H9 (cell line): ENCODE results near the gene ZAP70. TPM values are rescaled to one million over a fixed set of nuclear protein-coding genes. Genes with fewer than 3 reads are reported as not detected.

ENCODE experiments used
- DNase-seq: peaks from one replicate; pipeline ENCODE4 v3.0.0-alpha.2; 2017
- H2AFZ ChIP-seq: one replicate; pipeline ENCODE4 v1.6.1; 2013; ENCODE audit warnings: mild to moderate bottlenecking, low read length, control low read depth, moderate library complexity
- H2AK5ac ChIP-seq: 2 replicates; pipeline ENCODE4 v1.6.1; 2013; ENCODE audit warnings: low read length, control low read depth, mixed read lengths; ENCODE audit not compliant: insufficient read length
- H2BK120ac ChIP-seq: one replicate; pipeline ENCODE4 v1.6.1; 2013; ENCODE audit warnings: low read depth, mild to moderate bottlenecking, low read length, control low read depth, inconsistent platforms; ENCODE audit not compliant: poor library complexity, severe bottlenecking
- H2BK12ac ChIP-seq: 2 replicates; pipeline ENCODE4 v1.6.1; 2013; ENCODE audit warnings: low read length, control low read depth, mixed read lengths, low read depth; ENCODE audit not compliant: insufficient read length
- H2BK15ac ChIP-seq: 2 replicates; pipeline ENCODE4 v1.6.1; 2013; ENCODE audit warnings: low read depth, low read length, control low read depth
- H2BK20ac ChIP-seq: one replicate; pipeline ENCODE4 v1.6.1; 2013; ENCODE audit warnings: low read depth, mild to moderate bottlenecking, low read length, control low read depth, inconsistent platforms; ENCODE audit not compliant: poor library complexity, severe bottlenecking
- H2BK5ac ChIP-seq: 2 replicates; pipeline ENCODE4 v1.6.1; 2013; ENCODE audit warnings: low read length, control low read depth, mixed read lengths; ENCODE audit not compliant: insufficient read length
- H3K14ac ChIP-seq: 2 replicates; pipeline ENCODE4 v1.6.1; 2013; ENCODE audit warnings: low read length, control low read depth; ENCODE audit not compliant: insufficient read depth
- H3K18ac ChIP-seq: 2 replicates; pipeline ENCODE4 v1.6.1; 2013; ENCODE audit warnings: low read depth, mild to moderate bottlenecking, mixed read lengths, low read length, control low read depth; ENCODE audit not compliant: insufficient read length
- H3K23ac ChIP-seq: 2 replicates; pipeline ENCODE4 v1.6.1; 2013; ENCODE audit warnings: low read length, control low read depth, mixed read lengths, low read depth; ENCODE audit not compliant: insufficient read length
- H3K23me2 ChIP-seq: 2 replicates; pipeline ENCODE4 v1.6.1; 2013; ENCODE audit warnings: low read depth, mild to moderate bottlenecking, mixed read lengths, low read length, control low read depth; ENCODE audit not compliant: insufficient read length, poor library complexity, severe bottlenecking
- H3K27ac ChIP-seq: 2 replicates; pipeline ENCODE4 v1.5.1; 2013; ENCODE audit warnings: low read length, control low read depth, mixed read lengths, low read depth; ENCODE audit not compliant: insufficient read length
- H3K27me3 ChIP-seq: 2 replicates; pipeline ENCODE4 v1.6.1; 2013; ENCODE audit warnings: low read length, control low read depth, inconsistent platforms; ENCODE audit not compliant: insufficient read depth
- H3K4ac ChIP-seq: 2 replicates; pipeline ENCODE4 v1.6.1; 2013; ENCODE audit warnings: low read depth, mild to moderate bottlenecking, control low read depth, inconsistent platforms, low read length, moderate library complexity
- H3K4me1 ChIP-seq: 2 replicates; pipeline ENCODE4 v1.6.1; 2013; ENCODE audit warnings: low read length, control low read depth, inconsistent platforms; ENCODE audit not compliant: insufficient read depth
- H3K4me2 ChIP-seq: 2 replicates; pipeline ENCODE4 v1.6.1; 2013; ENCODE audit warnings: low read length, control low read depth, mixed read lengths; ENCODE audit not compliant: insufficient read length, insufficient read depth
- H3K56ac ChIP-seq: 2 replicates; pipeline ENCODE4 v1.6.1; 2013; ENCODE audit warnings: low read depth, mild to moderate bottlenecking, mixed read lengths, low read length, control low read depth; ENCODE audit not compliant: insufficient read length
- H3K79me1 ChIP-seq: 2 replicates; pipeline ENCODE4 v1.6.1; 2013; ENCODE audit warnings: low read depth, mild to moderate bottlenecking, moderate library complexity, low read length, control low read depth, inconsistent platforms; ENCODE audit not compliant: insufficient read depth, poor library complexity, severe bottlenecking
- H3K79me2 ChIP-seq: 2 replicates; pipeline ENCODE4 v1.6.1; 2013; ENCODE audit warnings: low read length, control low read depth, inconsistent platforms; ENCODE audit not compliant: insufficient read depth
- H3K9ac ChIP-seq: 2 replicates; pipeline ENCODE4 v1.6.1; 2013; ENCODE audit warnings: low read length, control low read depth, mixed read lengths; ENCODE audit not compliant: insufficient read length; ENCODE audit errors: extremely low read depth
- H3K9me3 ChIP-seq: one replicate; pipeline ENCODE4 v1.6.1; 2013; ENCODE audit warnings: low read depth, low read length, inconsistent platforms; ENCODE audit not compliant: control insufficient read depth
- H3T11ph ChIP-seq: one replicate; pipeline ENCODE4 v1.6.1; 2013; ENCODE audit warnings: mild to moderate bottlenecking, low read length, control low read depth, inconsistent platforms
- H4K20me1 ChIP-seq: one replicate; pipeline ENCODE4 v1.6.1; 2013; ENCODE audit not compliant: control insufficient read depth, insufficient read length, insufficient read depth
- H4K5ac ChIP-seq: 2 replicates; pipeline ENCODE4 v1.6.1; 2013; ENCODE audit warnings: low read depth, mild to moderate bottlenecking, mixed read lengths, low read length, control low read depth; ENCODE audit not compliant: insufficient read length
- H4K8ac ChIP-seq: replicated peaks from 2 replicates; pipeline ENCODE4 v1.6.1; 2013; ENCODE audit warnings: low read length, control low read depth, mixed read lengths, low read depth; ENCODE audit not compliant: insufficient read length
- H4K91ac ChIP-seq: 2 replicates; pipeline ENCODE4 v1.6.1; 2013; ENCODE audit warnings: low read depth, mild to moderate bottlenecking, moderate library complexity, mixed read lengths, low read length, control low read depth; ENCODE audit not compliant: insufficient read length
- H3K27ac Mint-ChIP-seq, 3 experiments: 2 replicates in 2 of 3; 3 replicates in 1 of 3; pipeline ENCODE4 v1.8.0; 2020 to 2021; ENCODE audit warnings: mixed read lengths in 3 of 3, mild to moderate bottlenecking in 1 of 3, moderate library complexity in 1 of 3
- H3K27me3 Mint-ChIP-seq: 2 replicates; pipeline ENCODE4 v1.8.0; 2021; ENCODE audit warnings: low read depth, mild to moderate bottlenecking, moderate library complexity, mixed read lengths
- H3K36me3 Mint-ChIP-seq, 3 experiments: 2 replicates in 2 of 3; 3 replicates in 1 of 3; pipeline ENCODE4 v1.8.0; 2020 to 2021; ENCODE audit warnings: low read depth in 3 of 3, mixed read lengths in 3 of 3; ENCODE audit not compliant: insufficient read depth in 1 of 3
- H3K4me1 Mint-ChIP-seq, 2 experiments: 2 replicates each; pipeline ENCODE4 v1.8.0; 2020; ENCODE audit warnings: mixed read lengths in 2 of 2
- H3K4me3 Mint-ChIP-seq, 2 experiments: 2 replicates in 1 of 2; 3 replicates in 1 of 2; pipeline ENCODE4 v1.8.0; 2020 to 2021; ENCODE audit warnings: mild to moderate bottlenecking in 2 of 2, mixed read lengths in 2 of 2, moderate library complexity in 1 of 2
- H3K9me3 Mint-ChIP-seq, 2 experiments: 2 replicates in 1 of 2; 3 replicates in 1 of 2; pipeline ENCODE4 v1.8.0; 2020; ENCODE audit warnings: mild to moderate bottlenecking in 2 of 2, mixed read lengths in 2 of 2, moderate library complexity in 1 of 2
- CTCF ChIP-seq: fragments of 200-600 bp; sonication (generic); conservative IDR thresholded peaks from 3 replicates; pipeline ENCODE4 v1.8.0; 2021; ENCODE audit warnings: antibody characterized with exemption, mild to moderate bottlenecking
- WGBS: extraction: QIAGEN DNeasy Blood & Tissue Kit; methylation state at CpG from one replicate; pipeline ENCODE4 v1.1.7; 2013; ENCODE audit warnings: missing lambda C conversion rate, low lambda C conversion rate, mixed read lengths; ENCODE audit not compliant: insufficient read length; ENCODE audit errors: extremely low coverage; 5-methylcytosine and 5-hydroxymethylcytosine counted together
- total RNA-seq: library from RNA; stranded (reverse); gene quantifications from 2 replicates; pipeline ENCODE4 v1.2.1, GENCODE V29; 2021

The ZAP70 gene
- total RNA-seq, 1 experiment from 2014 or later: 0.24 TPM

GRCh38 chr2:97717613-97717995 lies 4.2 kb downstream of the ZAP70 start:
- Histone ChIP-seq H3K56ac (no peak overlapping the region), H3K23ac (no peak overlapping the region), H2BK5ac (no peak overlapping the region), H3K4me1 (peaks cover 6% of the 10 kb centered on the region), H2AFZ (no peak overlapping the region), H3T11ph (no peak overlapping the region), H2BK12ac (no peak overlapping the region), H3K18ac (no peak overlapping the region), H3K4me2 (no peak overlapping the region), H2BK20ac (no peak overlapping the region), H3K9me3 (no peaks in the 10 kb centered on the region), H3K27me3 (no peaks in the 10 kb centered on the region), H3K9ac (no peak overlapping the region), H3K14ac (no peak overlapping the region), H3K23me2 (no peaks in the 10 kb centered on the region), H4K8ac (no peak overlapping the region), H4K20me1 (no peaks in the 10 kb centered on the region), H3K4ac (no peak overlapping the region), H3K79me1 (no peaks in the 10 kb centered on the region), H2AK5ac (no peak overlapping the region), H3K27ac (no peak overlapping the region), H2BK15ac (no peak overlapping the region), H4K91ac (no peak overlapping the region), H3K79me2 (no peaks in the 10 kb centered on the region), H2BK120ac (no peak overlapping the region), H4K5ac (no peak overlapping the region)
- no peaks in the 10 kb centered on the region; a peak in 1 of 5 replicates for H3K9me3 Mint-ChIP-seq
- no peak overlapping the region for H3K4me3 Mint-ChIP-seq
- TF ChIP-seq CTCF: no peak
- WGBS: no CpG with 5 or more reads among the region's 3 CpGs
- H3K36me3 Mint-ChIP-seq: no peaks in the 10 kb centered on the region; a peak in 1 of 7 replicates
- peaks cover 26 to 27% of the 10 kb centered on the region in 2 experiments for H3K4me1 Mint-ChIP-seq
- H3K27ac Mint-ChIP-seq: no peak overlapping the region
- peaks cover 5% of the 10 kb centered on the region for H3K27me3 Mint-ChIP-seq
- no peak for DNase-seq
